Activated naive CD8-positive, alpha-beta T cell treated with anti-CD3 and anti-CD28 coated beads, Interleukin-2, amount 10 ng/mL, durations not matched to agents 7 days and 5 days (primary cell): ENCODE measurements around the gene BACH2. TPM values are rescaled to one million over a fixed set of nuclear protein-coding genes. Genes with fewer than 3 reads are reported as not detected.
A peak's percentile ranks its signal among the peaks of the same experiment; 100 is the strongest.

Source experiments
- ATAC-seq: fragments of 150-1000 bp; cut with Tn5 transposase; one replicate; pipeline ENCODE4 v1.10.0; 2021; ENCODE audit warnings: low read depth, moderate library complexity
- POLR2A ChIA-PET: fragments of 350-600 bp; sonication (Branson Sonifier 250); formaldehyde crosslinking; loops from one replicate; lab custom pipeline; 2021; ENCODE audit warnings: antibody characterized with exemption; lab: Charles Lee
- DNase-seq: peaks from one replicate; pipeline ENCODE4 v3.0.0; 2021
- H3K27ac Mint-ChIP-seq: one replicate; pipeline ENCODE4 v1.8.0; 2022; ENCODE audit warnings: mild to moderate bottlenecking, mixed read lengths
- H3K27me3 Mint-ChIP-seq: one replicate; pipeline ENCODE4 v1.8.0; 2022; ENCODE audit warnings: mild to moderate bottlenecking, moderate library complexity, mixed read lengths
- H3K36me3 Mint-ChIP-seq: one replicate; pipeline ENCODE4 v1.8.0; 2021; ENCODE audit warnings: mild to moderate bottlenecking, mixed read lengths
- H3K4me1 Mint-ChIP-seq: one replicate; pipeline ENCODE4 v1.8.0; 2021; ENCODE audit warnings: mixed read lengths
- H3K4me3 Mint-ChIP-seq: one replicate; pipeline ENCODE4 v1.8.0; 2022; ENCODE audit warnings: mild to moderate bottlenecking, moderate library complexity, mixed read lengths
- H3K9me3 Mint-ChIP-seq: one replicate; pipeline ENCODE4 v1.8.0; 2021; ENCODE audit warnings: mixed read lengths
- total RNA-seq, 2 experiments: library from RNA; stranded (reverse); gene quantifications; one replicate each; pipeline ENCODE4 v1.2.3, GENCODE V29; 2021

The BACH2 gene
- total RNA-seq, 2 experiments from 2014 or later, result 61.7 to 65.8 TPM

DNA sequence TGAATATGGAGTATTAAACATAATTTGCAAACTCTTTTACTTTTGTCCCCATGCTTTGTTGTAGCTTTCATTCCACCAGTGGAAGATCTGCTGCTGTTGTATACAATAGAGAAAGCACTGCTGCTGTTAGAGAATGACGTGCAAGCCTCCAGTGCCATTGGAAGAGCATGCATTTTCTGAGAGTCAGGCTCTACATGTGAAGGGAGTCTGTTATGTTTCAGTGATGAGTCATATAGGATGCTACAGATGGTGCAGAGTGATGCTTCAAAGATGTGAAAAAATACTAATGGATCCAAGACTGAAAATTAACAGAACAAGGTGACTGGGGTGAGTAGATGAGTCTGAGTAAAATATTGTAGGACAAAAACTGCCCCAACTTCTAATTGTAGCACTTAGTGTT is 22.4 kb upstream of the BACH2 start:
- ATAC-seq (peak; percentile 52), DNase-seq (no peak)
- no peaks in the 10 kb centered on the region for H3K36me3 Mint-ChIP-seq
- POLR2A ChIA-PET, result no interaction called here
- no peaks in the 10 kb centered on the region for H3K9me3 Mint-ChIP-seq
- H3K4me3 Mint-ChIP-seq, result no peak overlapping the region
- no peak overlapping the region for H3K27ac Mint-ChIP-seq
- no peaks in the 10 kb centered on the region for H3K27me3 Mint-ChIP-seq
- peaks cover 9% of the 10 kb centered on the region for H3K4me1 Mint-ChIP-seq

- no peaks in the 10 kb centered on the region for H3K27me3 Mint-ChIP-seq
- no peak overlapping the region for H3K27ac Mint-ChIP-seq
- no peaks in the 10 kb centered on the region for H3K9me3 Mint-ChIP-seq
- H3K4me1 Mint-ChIP-seq, result peaks cover 9% of the 10 kb centered on the region
- H3K4me3 Mint-ChIP-seq, result no peak overlapping the region
- POLR2A ChIA-PET, result no interaction called here
- DNase-seq (no peak), ATAC-seq (no peak)
- peaks cover 1% of the 10 kb centered on the region for H3K36me3 Mint-ChIP-seq
These were observed 19.3 kb upstream of the BACH2 start for GRCh38 chr6:90315986-90316385.

- Mint-ChIP-seq H3K9me3 (no peaks in the 10 kb centered on the region), H3K36me3 (peaks cover 1% of the 10 kb centered on the region), H3K27ac (no peak overlapping the region), H3K27me3 (no peaks in the 10 kb centered on the region), H3K4me1 (peaks cover 8% of the 10 kb centered on the region), H3K4me3 (no peak overlapping the region)
- DNase-seq (no peak), ATAC-seq (no peak)
- POLR2A ChIA-PET, result no interaction called here
These were observed 18.8 kb upstream of the BACH2 start for GRCh38 chr6:90315354-90315950.

DNA sequence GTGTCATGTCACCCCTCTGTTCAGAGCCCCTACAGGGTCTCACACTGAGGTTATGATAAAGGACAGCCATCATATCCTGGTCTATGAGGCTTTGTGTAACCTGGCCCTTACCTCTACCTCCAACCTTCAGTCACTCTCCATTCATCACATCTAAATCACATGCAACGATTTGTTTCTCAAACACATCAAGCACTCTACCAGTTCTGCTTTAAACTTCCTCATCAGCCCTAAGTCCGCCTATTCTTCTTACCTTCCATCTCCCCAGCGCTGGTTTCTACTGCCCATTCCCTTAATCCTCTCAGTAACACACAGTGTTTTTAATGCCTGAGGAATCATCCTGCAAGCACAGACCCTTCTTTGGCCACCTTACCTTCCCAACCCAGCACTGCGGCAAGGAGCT is 17.9 kb upstream of the BACH2 start:
- H3K4me1 Mint-ChIP-seq, result peaks cover 8% of the 10 kb centered on the region
- ATAC-seq (no peak), DNase-seq (no peak)
- H3K27me3 Mint-ChIP-seq, result no peaks in the 10 kb centered on the region
- H3K9me3 Mint-ChIP-seq, result no peaks in the 10 kb centered on the region
- H3K4me3 Mint-ChIP-seq, result no peak overlapping the region
- peaks cover 4% of the 10 kb centered on the region for H3K36me3 Mint-ChIP-seq
- POLR2A ChIA-PET, result no interaction called here
- H3K27ac Mint-ChIP-seq, result no peak overlapping the region

GRCh38 chr6:90311569-90311968 is 14.9 kb upstream of the BACH2 start:
- peaks cover 4% of the 10 kb centered on the region for H3K36me3 Mint-ChIP-seq
- DNase-seq (no peak), ATAC-seq (no peak)
- H3K27me3 Mint-ChIP-seq, result no peaks in the 10 kb centered on the region
- POLR2A ChIA-PET, result no interaction called here
- no peak overlapping the region for H3K4me3 Mint-ChIP-seq
- H3K4me1 Mint-ChIP-seq, result peaks cover 3% of the 10 kb centered on the region
- no peaks in the 10 kb centered on the region for H3K9me3 Mint-ChIP-seq
- H3K27ac Mint-ChIP-seq, result no peak overlapping the region

DNA sequence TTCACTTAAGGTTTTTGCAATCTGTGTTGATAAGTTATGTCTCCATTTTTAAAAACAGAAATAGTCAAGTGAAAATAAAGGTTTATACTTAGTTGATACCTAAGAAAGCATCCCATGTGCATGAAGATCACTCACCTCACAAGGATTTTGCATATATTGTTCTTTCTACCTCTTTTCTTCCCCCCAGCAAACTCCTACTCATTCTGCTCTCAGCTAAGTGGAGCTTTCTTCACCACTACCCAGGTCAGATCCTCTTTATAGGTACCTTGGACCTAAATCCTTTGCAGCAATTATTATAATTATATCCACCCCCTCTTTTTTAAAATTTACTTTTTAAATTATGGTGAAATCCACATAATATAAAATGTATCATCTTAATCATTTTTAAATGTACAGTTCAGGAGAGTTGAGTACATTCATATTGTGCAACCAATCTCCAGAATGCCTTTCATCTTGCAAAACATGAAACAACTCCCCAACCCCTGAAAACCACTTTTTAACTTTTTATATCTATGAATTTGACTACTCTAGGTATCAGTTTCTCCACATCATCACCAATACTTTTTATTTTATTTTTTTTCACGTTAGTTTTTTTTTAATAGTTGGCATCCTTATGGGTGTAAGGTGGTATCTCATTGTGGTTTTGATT is 9.3 kb upstream of the BACH2 start:
- Mint-ChIP-seq H3K36me3 (peaks cover 2% of the 10 kb centered on the region), H3K4me3 (no peak overlapping the region), H3K4me1 (peaks cover 8% of the 10 kb centered on the region), H3K9me3 (no peaks in the 10 kb centered on the region), H3K27me3 (peaks cover 13% of the 10 kb centered on the region), H3K27ac (no peak overlapping the region)
- ATAC-seq (no peak), DNase-seq (no peak)
- POLR2A ChIA-PET, result interaction anchor here (1.2 kb wide), 1 partner anchor 10 kb away, joined by 3 read pairs; the partner anchor contains the start of gene BACH2

DNA sequence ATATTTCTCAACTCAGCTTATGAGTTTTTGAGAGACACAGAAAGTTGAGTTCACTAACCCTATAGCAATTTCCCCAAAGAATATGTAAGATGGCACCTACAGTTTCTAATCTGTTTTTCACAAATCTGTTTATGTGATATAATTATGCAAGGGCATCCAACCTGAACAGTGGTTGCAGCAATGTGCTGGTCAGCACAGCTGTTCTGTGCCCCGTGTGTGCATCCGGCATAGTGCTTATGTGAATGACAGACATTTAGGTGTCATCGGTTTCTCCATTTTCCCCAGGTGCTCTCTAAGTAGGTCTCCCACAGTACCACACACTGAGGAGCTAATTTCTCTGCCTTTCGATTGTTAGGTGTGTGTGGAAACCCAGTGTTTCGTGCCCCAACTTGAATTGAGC is 7.7 kb upstream of the BACH2 start:
- POLR2A ChIA-PET, result interaction anchor here (0.6 to 0.7 kb wide), 2 partner anchors 41 to 180 kb away, joined by 3 to 6 read pairs; no protein-coding TSS in a partner anchor
- Mint-ChIP-seq H3K27me3 (peaks cover 18% of the 10 kb centered on the region), H3K9me3 (no peaks in the 10 kb centered on the region), H3K4me3 (no peak overlapping the region), H3K27ac (no peak overlapping the region), H3K36me3 (no peaks in the 10 kb centered on the region), H3K4me1 (peaks cover 5% of the 10 kb centered on the region)
- DNase-seq (no peak), ATAC-seq (no peak)

DNA sequence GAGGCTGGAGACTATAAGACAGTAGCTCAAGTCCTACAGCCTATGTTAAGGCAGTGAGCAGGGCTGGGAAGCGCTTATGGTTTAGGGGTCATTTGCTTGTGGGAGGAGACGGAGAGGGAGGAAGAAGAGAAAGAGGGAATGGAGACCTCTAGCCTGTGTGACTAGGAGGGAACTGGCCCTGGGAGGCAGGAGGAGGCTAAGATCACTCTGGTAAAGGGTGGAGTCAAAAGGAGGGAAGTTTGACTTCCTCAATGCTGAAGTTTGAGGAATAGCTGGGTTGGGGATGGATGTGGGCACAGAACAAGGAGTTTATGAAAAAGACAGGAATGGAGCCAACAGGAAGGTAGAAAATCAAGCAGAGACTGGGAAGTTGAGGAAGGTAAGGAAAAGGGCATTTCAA is 6.4 kb upstream of the BACH2 start:
- ATAC-seq (no peak), DNase-seq (no peak)
- no peaks in the 10 kb centered on the region for H3K9me3 Mint-ChIP-seq
- POLR2A ChIA-PET, result interaction anchor here (0.5 kb wide), 1 partner anchor 85 kb away, joined by 3 read pairs; no protein-coding TSS in a partner anchor
- H3K4me1 Mint-ChIP-seq, result peaks cover 5% of the 10 kb centered on the region
- H3K27ac Mint-ChIP-seq, result no peak overlapping the region
- H3K36me3 Mint-ChIP-seq, result no peaks in the 10 kb centered on the region
- peaks cover 18% of the 10 kb centered on the region for H3K27me3 Mint-ChIP-seq
- no peak overlapping the region for H3K4me3 Mint-ChIP-seq

GRCh38 chr6:90302320-90302719 is 5.7 kb upstream of the BACH2 start:
- H3K4me1 Mint-ChIP-seq, result peaks cover 5% of the 10 kb centered on the region
- H3K9me3 Mint-ChIP-seq, result no peaks in the 10 kb centered on the region
- peaks cover 18% of the 10 kb centered on the region for H3K27me3 Mint-ChIP-seq
- POLR2A ChIA-PET, result no interaction called here
- H3K4me3 Mint-ChIP-seq, result no peak overlapping the region
- H3K27ac Mint-ChIP-seq, result no peak overlapping the region
- ATAC-seq (no peak), DNase-seq (no peak)
- H3K36me3 Mint-ChIP-seq, result no peaks in the 10 kb centered on the region

GRCh38 chr6:90301816-90302215 is 5.2 kb upstream of the BACH2 start:
- POLR2A ChIA-PET, result no interaction called here
- peaks cover 5% of the 10 kb centered on the region for H3K4me1 Mint-ChIP-seq
- H3K4me3 Mint-ChIP-seq, result no peak overlapping the region
- H3K9me3 Mint-ChIP-seq, result no peaks in the 10 kb centered on the region
- DNase-seq (no peak), ATAC-seq (no peak)
- no peaks in the 10 kb centered on the region for H3K36me3 Mint-ChIP-seq
- peaks cover 18% of the 10 kb centered on the region for H3K27me3 Mint-ChIP-seq
- H3K27ac Mint-ChIP-seq, result no peak overlapping the region

DNA sequence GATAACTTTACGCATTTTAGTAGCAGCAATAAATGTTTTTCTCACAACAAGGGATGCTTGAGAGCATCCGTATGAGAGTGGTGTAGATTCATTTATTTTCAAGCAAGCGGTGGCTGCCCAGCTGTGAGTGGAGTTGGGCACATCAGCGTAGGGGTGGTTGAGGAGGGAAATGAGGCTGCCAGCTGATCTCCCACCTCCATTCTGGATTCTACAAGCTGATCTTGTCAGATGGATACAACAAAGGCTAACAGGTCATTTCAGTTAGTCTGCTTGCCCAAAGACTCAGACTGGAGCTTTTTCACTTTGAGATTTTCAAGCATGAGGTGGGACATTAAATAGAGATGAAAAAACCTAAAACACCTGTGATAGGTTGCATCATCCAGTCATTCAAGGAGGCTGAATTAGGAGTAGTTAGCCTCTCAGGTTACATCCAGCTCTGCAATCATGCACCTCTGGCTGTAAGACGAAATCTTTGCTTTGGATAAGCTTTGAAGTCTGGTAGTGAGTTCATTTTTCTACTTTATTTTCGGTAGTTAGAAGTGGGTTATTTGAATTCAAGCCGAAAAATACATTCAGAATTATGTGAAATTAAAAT is 1.9 kb upstream of the BACH2 start:
- peaks cover 14% of the 10 kb centered on the region for H3K27me3 Mint-ChIP-seq
- no peak overlapping the region for H3K4me3 Mint-ChIP-seq
- H3K4me1 Mint-ChIP-seq, result peaks cover 9% of the 10 kb centered on the region

DNA sequence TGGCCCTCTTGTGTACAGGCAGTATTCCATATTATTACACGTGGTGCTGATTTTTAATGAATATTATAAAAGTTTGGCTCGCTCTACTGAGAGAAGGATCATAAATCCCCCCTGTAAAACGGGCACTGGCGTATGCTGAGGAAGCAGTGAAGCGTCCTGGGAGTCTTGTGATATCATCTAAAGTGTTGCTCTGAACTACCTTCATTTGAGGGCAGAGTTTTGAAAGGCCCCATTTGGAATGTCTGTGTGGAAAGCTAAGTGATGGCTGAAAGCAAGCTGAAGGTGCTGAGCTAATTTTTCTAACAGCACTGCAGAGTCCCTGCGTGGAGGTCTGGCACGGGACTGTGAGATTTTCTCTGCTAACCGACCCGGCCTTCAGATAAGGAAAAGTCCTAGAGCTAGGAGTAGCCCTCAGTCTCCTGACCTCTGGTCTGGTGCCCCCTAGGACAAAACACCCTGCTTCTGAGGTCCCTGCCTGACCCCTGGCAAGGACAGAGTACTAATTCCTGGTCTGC is 1.3 kb upstream of the BACH2 start:
- no peak overlapping the region for H3K27ac Mint-ChIP-seq

More for the DNA sequence above, 1.9 kb upstream of the BACH2 start:
- no peaks in the 10 kb centered on the region for H3K9me3 Mint-ChIP-seq
- POLR2A ChIA-PET, result interaction anchor here (0.5 to 1.3 kb wide), 2 partner anchors 385 to 469 kb away, joined by 3 read pairs; partner anchors contain the start of gene CASP8AP2
- DNase-seq (no peak), ATAC-seq (no peak)
- no peak overlapping the region for H3K27ac Mint-ChIP-seq
- peaks cover 5% of the 10 kb centered on the region for H3K36me3 Mint-ChIP-seq

GRCh38 chr6:90297115-90297866 is 648 bp upstream of the BACH2 start:
- H3K27me3 Mint-ChIP-seq, result peaks cover 8% of the 10 kb centered on the region
- POLR2A ChIA-PET, result interaction anchor here (1.0 to 2.4 kb wide), 3 partner anchors 96 to 468 kb away, joined by 3 to 15 read pairs (median 4); partner anchors contain the start of gene CASP8AP2
- peaks cover 21% of the 10 kb centered on the region for H3K4me1 Mint-ChIP-seq
- no peak overlapping the region for H3K27ac Mint-ChIP-seq
- ATAC-seq (no peak), DNase-seq (no peak)
- H3K4me3 Mint-ChIP-seq, result peak overlapping the region; percentile 62
- peaks cover 5% of the 10 kb centered on the region for H3K36me3 Mint-ChIP-seq
- H3K9me3 Mint-ChIP-seq, result no peaks in the 10 kb centered on the region

More for the DNA sequence above, 1.3 kb upstream of the BACH2 start:
- H3K4me3 Mint-ChIP-seq, result peak overlapping the region; percentile 62
- ATAC-seq, result no peak
- peaks cover 15% of the 10 kb centered on the region for H3K4me1 Mint-ChIP-seq
- H3K27me3 Mint-ChIP-seq, result peaks cover 10% of the 10 kb centered on the region
- H3K9me3 Mint-ChIP-seq, result no peaks in the 10 kb centered on the region
- DNase-seq, result no peak
- POLR2A ChIA-PET, result interaction anchor here (0.5 to 1.3 kb wide), 2 partner anchors 384 to 469 kb away, joined by 3 read pairs; partner anchors contain the start of gene CASP8AP2
- peaks cover 5% of the 10 kb centered on the region for H3K36me3 Mint-ChIP-seq
